WI38 (cell line): Measurements from ENCODE around the gene C14orf93.
"Not testable (repeated sequence)": the region's sequence is repeated elsewhere in the genome, so short reads cannot be mapped to it uniquely, and the experiment has no call there.

Source experiments
- H3K4me3 ChIP-seq: 2 replicates; pipeline ENCODE4 v1.5.1; 2011; ENCODE audit warnings: low read depth, mild to moderate bottlenecking, control low read depth, low read length
- TF ChIP-seq, protein P1 (sequence below): IDR thresholded peaks from 2 replicates; pipeline ENCODE4 v1.5.1; 2012; ENCODE audit warnings: low read depth, mild to moderate bottlenecking, control low read depth, low read length

C14orf93 gene

DNA sequence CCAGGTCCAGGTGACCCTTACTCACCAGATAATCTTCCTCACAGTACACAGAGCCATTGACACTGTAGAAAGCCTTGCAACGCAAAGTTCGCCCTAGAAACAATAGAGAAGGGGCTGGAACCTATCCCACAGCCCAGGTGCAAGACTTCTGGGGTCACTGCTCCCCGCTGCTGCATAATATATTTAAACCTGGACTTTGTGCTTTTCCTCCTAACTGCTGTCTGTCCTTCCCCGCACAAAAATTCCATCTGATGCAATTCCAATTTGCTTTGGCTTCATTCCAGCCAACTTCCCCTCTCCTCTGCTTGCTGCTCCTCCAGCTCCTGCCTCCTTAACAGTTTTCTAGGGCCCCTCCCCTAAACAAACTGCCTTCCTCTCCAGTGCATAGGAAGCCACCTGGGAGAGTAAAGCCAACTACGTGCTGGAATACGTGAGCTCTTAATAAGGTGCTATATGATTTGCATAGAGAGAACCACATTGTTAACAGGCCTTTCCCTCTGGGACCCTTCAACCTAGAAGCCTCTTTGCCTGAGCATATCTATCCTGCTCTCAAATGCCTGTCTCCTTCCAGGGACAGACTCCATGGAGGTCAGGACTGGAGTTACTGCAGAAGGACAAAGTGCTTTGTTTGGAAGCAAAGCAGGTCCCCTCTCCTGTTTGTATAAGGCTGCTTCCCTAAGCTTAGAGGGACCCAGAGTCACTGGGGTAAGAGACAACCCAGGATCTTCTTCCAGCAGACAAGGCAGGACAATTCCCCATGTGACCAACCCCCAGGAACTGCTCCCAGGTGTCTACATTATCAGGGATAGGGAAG lies 33.1 kb downstream of the C14orf93 start:
- H3K4me3 ChIP-seq, result peak overlapping the region; percentile 6; the same call in 1 of the 2 replicates
- TF ChIP-seq, protein P1, sequence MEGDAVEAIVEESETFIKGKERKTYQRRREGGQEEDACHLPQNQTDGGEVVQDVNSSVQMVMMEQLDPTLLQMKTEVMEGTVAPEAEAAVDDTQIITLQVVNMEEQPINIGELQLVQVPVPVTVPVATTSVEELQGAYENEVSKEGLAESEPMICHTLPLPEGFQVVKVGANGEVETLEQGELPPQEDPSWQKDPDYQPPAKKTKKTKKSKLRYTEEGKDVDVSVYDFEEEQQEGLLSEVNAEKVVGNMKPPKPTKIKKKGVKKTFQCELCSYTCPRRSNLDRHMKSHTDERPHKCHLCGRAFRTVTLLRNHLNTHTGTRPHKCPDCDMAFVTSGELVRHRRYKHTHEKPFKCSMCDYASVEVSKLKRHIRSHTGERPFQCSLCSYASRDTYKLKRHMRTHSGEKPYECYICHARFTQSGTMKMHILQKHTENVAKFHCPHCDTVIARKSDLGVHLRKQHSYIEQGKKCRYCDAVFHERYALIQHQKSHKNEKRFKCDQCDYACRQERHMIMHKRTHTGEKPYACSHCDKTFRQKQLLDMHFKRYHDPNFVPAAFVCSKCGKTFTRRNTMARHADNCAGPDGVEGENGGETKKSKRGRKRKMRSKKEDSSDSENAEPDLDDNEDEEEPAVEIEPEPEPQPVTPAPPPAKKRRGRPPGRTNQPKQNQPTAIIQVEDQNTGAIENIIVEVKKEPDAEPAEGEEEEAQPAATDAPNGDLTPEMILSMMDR, result no peak

DNA sequence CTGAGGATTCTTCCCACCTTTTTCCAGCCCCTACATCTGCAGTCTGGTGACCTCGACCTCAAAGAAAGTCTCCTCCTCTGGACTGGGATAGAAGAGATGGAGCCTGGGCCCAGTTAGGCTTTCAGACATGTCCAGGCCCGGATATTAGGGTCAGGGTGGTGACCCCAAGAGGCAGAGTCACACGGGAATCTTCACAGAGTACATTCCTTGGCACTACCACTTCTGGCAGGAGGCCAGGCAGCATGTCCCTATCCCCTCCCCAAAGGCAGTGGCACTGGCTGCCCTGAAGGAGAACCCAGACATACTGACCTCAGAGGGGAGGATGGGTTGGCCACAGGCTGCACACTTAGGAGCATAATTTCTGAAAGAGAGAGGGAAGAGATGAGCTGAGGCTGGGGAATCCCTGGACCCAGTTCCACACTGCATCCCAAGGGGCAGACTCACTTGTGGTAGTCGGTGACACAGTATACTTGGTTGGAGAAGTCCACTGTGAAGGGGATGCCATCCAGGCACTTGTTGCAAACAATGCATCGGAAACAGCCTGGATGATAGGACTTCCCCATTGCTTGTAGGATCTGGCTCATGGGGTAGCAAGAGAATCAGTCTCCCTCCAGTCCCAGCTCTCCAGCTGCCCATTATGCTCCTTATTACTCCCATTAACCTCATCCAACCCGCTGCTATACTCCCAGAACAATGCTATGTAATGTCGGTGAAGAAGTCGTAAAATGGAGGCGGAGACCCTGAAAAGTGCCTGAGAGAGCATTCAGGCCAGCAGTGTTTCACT lies 35.2 kb downstream of the C14orf93 start:
- H3K4me3 ChIP-seq, result no peak overlapping the region
- TF ChIP-seq, protein P1, result no peak

DNA sequence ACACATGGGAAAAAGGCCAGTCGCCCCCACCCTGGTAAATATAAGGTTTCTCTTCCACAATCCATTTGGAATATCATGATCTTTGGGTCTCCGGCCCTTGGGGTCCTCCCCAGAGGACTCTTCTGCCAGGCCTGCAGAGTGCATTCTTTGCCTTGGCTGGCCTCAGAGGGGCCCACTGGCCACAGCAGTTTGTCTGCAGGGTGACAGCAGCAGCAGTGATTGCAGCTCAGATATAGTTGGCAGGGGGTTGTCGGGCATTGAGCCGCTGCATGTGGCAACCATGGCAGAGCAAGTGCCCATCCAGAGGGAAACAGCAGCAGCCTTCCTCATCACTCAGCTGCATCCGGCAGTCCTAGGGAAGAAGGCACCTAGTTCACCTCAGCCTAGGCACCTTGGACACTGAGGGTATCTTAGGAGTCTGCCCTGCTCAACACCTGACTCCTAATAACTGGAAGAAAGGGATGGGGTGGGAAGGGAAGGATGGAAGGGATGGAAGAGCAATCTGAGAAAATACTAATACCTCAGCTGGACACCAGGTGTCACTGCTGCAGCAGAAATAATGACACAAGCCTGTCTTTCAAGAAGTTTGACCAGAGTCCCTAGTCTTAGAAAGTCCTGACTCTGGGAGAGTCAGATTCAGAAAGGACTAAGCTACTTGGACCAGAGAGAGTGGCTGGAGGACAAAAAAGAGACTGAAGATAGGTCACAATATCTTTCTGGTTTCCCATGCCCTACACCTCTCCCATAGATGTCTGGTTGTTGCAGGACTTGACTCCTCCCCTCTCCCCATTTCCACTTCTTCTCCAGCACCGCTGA lies 36.5 kb downstream of the C14orf93 start:
- TF ChIP-seq, protein P1, result peak; percentile 52
- no peak overlapping the region for H3K4me3 ChIP-seq

DNA sequence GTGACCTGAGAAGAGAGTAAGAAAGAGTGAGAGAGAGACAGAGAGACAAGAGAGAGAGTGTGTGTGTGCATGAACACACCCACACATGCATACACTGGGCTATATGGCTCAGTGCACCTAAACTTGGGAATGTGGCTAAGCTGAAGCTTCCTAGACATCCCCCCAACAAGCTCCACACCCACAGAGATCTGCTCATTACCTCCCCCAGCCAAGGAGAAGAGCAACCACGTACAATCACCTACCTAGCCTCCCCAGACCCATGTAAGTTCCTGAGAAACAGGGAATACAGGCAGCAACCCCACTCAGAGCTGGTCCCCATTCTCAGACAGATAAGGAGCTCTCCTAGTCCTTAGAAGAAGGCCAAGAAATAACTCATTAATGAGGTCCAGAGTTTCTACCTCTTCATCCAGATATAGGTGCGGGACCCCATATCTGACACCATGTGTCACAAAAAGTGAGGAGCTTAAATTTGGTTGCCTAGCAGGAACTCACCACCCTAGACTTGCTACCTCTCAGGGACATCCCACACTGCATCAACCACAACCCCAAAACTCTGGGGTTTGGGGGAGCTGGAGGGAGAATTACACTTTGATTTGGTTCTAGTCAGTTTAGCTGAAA lies 37.5 kb downstream of the C14orf93 start:
- no peak overlapping the region for H3K4me3 ChIP-seq
- TF ChIP-seq, protein P1, result no peak

DNA sequence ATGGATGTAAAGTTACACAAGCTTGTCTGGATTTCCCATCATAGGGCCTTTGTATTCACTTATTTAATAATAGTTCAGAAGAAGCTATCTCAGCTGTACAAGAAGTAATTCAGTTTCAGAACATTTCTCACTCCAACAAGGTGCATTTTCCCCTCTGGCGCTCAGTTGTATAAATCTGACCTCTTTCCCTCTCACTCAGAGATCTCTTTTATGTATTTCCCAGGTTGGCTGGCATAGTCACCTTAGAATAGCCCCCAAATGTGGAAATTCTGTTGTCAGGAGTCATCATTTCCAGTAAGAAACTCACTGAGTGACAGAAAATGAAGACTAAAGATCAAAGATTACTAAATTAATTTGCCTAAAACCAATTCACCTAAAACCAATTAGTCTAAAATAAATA lies 38.8 kb downstream of the C14orf93 start:
- no peak overlapping the region for H3K4me3 ChIP-seq
- TF ChIP-seq, protein P1, result no peak

DNA sequence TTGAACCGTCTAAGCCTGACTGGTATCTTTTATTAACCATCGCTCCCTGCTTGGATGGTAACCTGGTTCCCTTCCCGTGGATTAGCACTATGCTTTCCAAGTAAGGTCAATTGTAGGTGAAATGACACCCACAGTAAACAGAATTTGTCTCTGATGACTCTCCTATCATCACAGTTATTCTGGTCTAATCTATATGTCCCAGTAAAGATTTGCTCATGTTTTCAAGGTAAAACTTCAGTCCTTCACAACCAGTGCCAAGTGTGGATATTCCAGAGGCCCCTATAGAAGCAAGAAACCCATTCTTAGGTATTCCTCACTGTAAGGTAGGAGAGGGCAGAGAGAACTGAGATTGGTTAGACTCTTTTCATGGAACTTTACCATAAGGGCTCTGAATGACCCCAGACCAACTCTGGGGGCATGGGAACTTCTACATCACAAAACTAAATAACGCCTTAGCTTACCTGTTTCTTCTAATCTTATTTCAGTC lies 43.1 kb downstream of the C14orf93 start:
- TF ChIP-seq, protein P1, result no peak
- no peak overlapping the region for H3K4me3 ChIP-seq

DNA sequence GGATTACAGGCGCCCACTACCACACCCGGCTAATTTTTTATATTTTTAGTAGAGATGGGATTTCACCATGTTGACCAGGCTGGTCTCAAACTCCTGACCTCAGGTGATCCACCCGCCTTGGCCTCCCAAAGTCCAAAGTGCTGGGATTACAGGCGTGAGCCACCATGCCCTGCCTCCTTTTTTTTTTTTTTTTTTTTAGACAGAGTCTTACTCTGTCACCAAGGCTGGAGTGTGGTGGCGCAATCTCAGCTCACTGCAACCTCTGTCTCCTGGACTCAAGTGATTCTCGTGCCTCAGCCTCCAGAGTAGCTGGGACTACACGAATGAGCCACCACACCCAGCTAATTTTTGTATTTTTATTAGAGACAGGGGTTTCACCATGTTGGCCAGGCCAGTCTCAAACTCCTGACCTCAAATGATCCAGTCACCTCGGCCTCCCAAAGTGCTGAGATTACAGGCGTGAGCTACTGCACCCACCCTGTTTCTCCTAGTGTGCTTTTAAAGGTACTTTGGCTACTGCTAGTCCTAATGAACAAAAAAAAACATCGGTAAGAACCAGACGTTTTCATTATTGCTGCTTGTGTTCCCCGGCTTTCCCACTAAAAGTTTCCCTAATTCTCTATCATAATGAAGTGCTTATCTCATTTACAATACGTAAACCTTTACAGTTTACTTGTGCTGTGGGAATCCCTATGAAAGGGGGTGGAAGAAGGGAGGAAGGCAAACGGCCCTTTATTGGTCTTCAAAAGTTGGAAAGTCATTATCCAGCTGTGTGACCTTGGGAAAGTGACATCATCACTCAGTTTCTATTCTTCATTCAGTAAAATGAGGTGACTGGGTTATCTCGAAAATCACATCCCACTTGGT lies 43.8 kb downstream of the C14orf93 start:
- not testable (repeated sequence) for H3K4me3 ChIP-seq
